GM21528 (cell line): ENCODE measurements around the gene PFKFB3.
A peak's percentile ranks its signal among the peaks of the same experiment; 100 is the strongest.
"Not testable (repeated sequence)": the region's sequence is repeated elsewhere in the genome, so short reads cannot be mapped to it uniquely, and the experiment has no call there.

Experiments
- ATAC-seq: cut with Tn5 transposase; IDR thresholded peaks from one replicate; pipeline ENCODE4 v1.9.1; 2021; ENCODE audit warnings: mild to moderate bottlenecking, moderate library complexity; ENCODE audit not compliant: unreplicated experiment, low FRiP score

PFKFB3 gene

GRCh38 chr10:6200734-6201515 lies 1.8 kb upstream of the PFKFB3 start:
- no peak for ATAC-seq

- peak; percentile 42 for ATAC-seq
These were observed 1.2 kb upstream of the PFKFB3 start for GRCh38 chr10:6201516-6201975.

GRCh38 chr10:6202098-6202683 lies 541 bp upstream of the PFKFB3 start:
- peak; percentile 2 for ATAC-seq

- peak; percentile 42 for ATAC-seq
These were observed 765 bp downstream of the PFKFB3 start for GRCh38 chr10:6203331-6204062.

- ATAC-seq = no peak
These were observed 1.3 kb downstream of the PFKFB3 start for GRCh38 chr10:6204063-6204340.

- ATAC-seq = no peak
These were observed 1.8 kb downstream of the PFKFB3 start for GRCh38 chr10:6204341-6205191.

- not testable (repeated sequence) for ATAC-seq
These were observed 3.8 kb downstream of the PFKFB3 start for GRCh38 chr10:6206486-6206885.

GRCh38 chr10:6207658-6208057 lies 4.9 kb downstream of the PFKFB3 start:
- no peak for ATAC-seq

- no peak for ATAC-seq
These were observed 6.1 kb downstream of the PFKFB3 start for GRCh38 chr10:6208799-6209235.

GRCh38 chr10:6211341-6211670 lies 8.6 kb downstream of the PFKFB3 start:
- ATAC-seq = no peak

- no peak for ATAC-seq
These were observed 9.2 kb downstream of the PFKFB3 start for GRCh38 chr10:6211671-6212635.

- ATAC-seq = no peak
These were observed 10.1 kb downstream of the PFKFB3 start for GRCh38 chr10:6212806-6213205.

GRCh38 chr10:6213257-6213905 lies 10.6 kb downstream of the PFKFB3 start:
- ATAC-seq = no peak

- ATAC-seq = no peak
These were observed 11.2 kb downstream of the PFKFB3 start for GRCh38 chr10:6213908-6214307.

GRCh38 chr10:6214612-6215011 lies 11.9 kb downstream of the PFKFB3 start:
- no peak for ATAC-seq

GRCh38 chr10:6215241-6215640 lies 12.5 kb downstream of the PFKFB3 start:
- no peak for ATAC-seq

GRCh38 chr10:6215683-6216484 lies 13.2 kb downstream of the PFKFB3 start:
- ATAC-seq = no peak

- ATAC-seq = no peak
These were observed 14.2 kb downstream of the PFKFB3 start for GRCh38 chr10:6216916-6217315.
